WTC11 (cell line): ENCODE data around the gene PCDHGA9. TPM values are rescaled to one million over a fixed set of nuclear protein-coding genes. Genes with fewer than 3 reads are reported as not detected.

Experiments used
- ATAC-seq: fragments of 200-7000 bp; cut with Tn5 transposase; 2 replicates; pipeline ENCODE4 v1.10.0; 2021; ENCODE audit warnings: mild to moderate bottlenecking, moderate library complexity
- CTCF ChIA-PET: fragments of 300-600 bp; sonication (Branson Sonifier 250); formaldehyde crosslinking; loops from one replicate; lab custom pipeline; 2021; ENCODE audit warnings: antibody characterized with exemption; lab: Charles Lee
- POLR2A ChIA-PET: fragments of 350-600 bp; sonication (Branson Sonifier 250); formaldehyde crosslinking; loops from one replicate; lab custom pipeline; 2021; ENCODE audit warnings: antibody characterized with exemption; lab: Charles Lee
- DNase-seq: peaks from one replicate; pipeline ENCODE4 v3.0.0; 2021; ENCODE audit warnings: low spot score
- H3K27ac Mint-ChIP-seq: 2 replicates; pipeline ENCODE4 v1.8.0; 2021; ENCODE audit warnings: mixed read lengths
- H3K27me3 Mint-ChIP-seq: 2 replicates; pipeline ENCODE4 v1.8.0; 2021; ENCODE audit warnings: low read depth, mild to moderate bottlenecking, moderate library complexity, mixed read lengths
- H3K36me3 Mint-ChIP-seq: 2 replicates; pipeline ENCODE4 v1.8.0; 2021; ENCODE audit warnings: mixed read lengths
- H3K4me1 Mint-ChIP-seq: 2 replicates; pipeline ENCODE4 v1.8.0; 2022; ENCODE audit warnings: mixed read lengths
- H3K4me3 Mint-ChIP-seq: 2 replicates; pipeline ENCODE4 v1.8.0; 2021; ENCODE audit warnings: mild to moderate bottlenecking, moderate library complexity, mixed read lengths
- H3K9me3 Mint-ChIP-seq: 2 replicates; pipeline ENCODE4 v1.8.0; 2021; ENCODE audit warnings: mixed read lengths
- CBFB ChIP-seq: sonication (generic); formaldehyde crosslinking; IDR thresholded peaks from 2 replicates; pipeline ENCODE4 v1.8.1; 2022; ENCODE audit warnings: mild to moderate bottlenecking, low read depth, missing genetic modification reagents
- CDX4 ChIP-seq: fragments of 250-450 bp; sonication (Bioruptor Pico); IDR thresholded peaks from 2 replicates; pipeline ENCODE4 v1.9.0; 2021; ENCODE audit warnings: moderate library complexity, mild to moderate bottlenecking, inconsistent platforms, borderline replicate concordance
- CREB1 ChIP-seq: sonication (generic); formaldehyde crosslinking; IDR thresholded peaks from 2 replicates; pipeline ENCODE4 v1.8.0; 2023; ENCODE audit warnings: mild to moderate bottlenecking, missing genetic modification reagents
- CREM ChIP-seq: sonication (generic); formaldehyde crosslinking; IDR thresholded peaks from 2 replicates; pipeline ENCODE4 v1.8.1; 2022; ENCODE audit warnings: mild to moderate bottlenecking, missing genetic modification reagents, moderate library complexity
- ELF4 ChIP-seq: sonication (generic); formaldehyde crosslinking; IDR thresholded peaks from 2 replicates; pipeline ENCODE4 v1.8.1; 2022; ENCODE audit warnings: low read depth, mild to moderate bottlenecking, moderate library complexity, missing genetic modification reagents
- ETV6 ChIP-seq: sonication (generic); formaldehyde crosslinking; IDR thresholded peaks from 2 replicates; pipeline ENCODE4 v1.8.1; 2022; ENCODE audit warnings: mild to moderate bottlenecking, missing genetic modification reagents
- FOXP1 ChIP-seq: sonication (generic); formaldehyde crosslinking; IDR thresholded peaks from 2 replicates; pipeline ENCODE4 v1.8.0; 2022; ENCODE audit warnings: missing genetic modification reagents, mild to moderate bottlenecking, moderate library complexity, borderline replicate concordance
- GTF2I ChIP-seq: fragments of 250-450 bp; sonication (Bioruptor Pico); conservative IDR thresholded peaks from 2 replicates; pipeline ENCODE4 v1.4.0; 2021; ENCODE audit warnings: mild to moderate bottlenecking
- IRF2 ChIP-seq: sonication (generic); formaldehyde crosslinking; IDR thresholded peaks from 2 replicates; pipeline ENCODE4 v1.8.0; 2022; ENCODE audit warnings: low read depth, missing genetic modification reagents, borderline replicate concordance
- JAZF1 ChIP-seq: fragments of 250-450 bp; sonication (Bioruptor Pico); IDR thresholded peaks from 2 replicates; pipeline ENCODE4 v1.9.0; 2021; ENCODE audit warnings: moderate library complexity, mild to moderate bottlenecking, inconsistent platforms
- KAT7 ChIP-seq: sonication (generic); formaldehyde crosslinking; IDR thresholded peaks from 2 replicates; pipeline ENCODE4 v1.8.1; 2023; ENCODE audit warnings: missing genetic modification reagents, mild to moderate bottlenecking, borderline replicate concordance
- MXD4 ChIP-seq: fragments of 250-450 bp; sonication (Bioruptor Pico); IDR thresholded peaks from 2 replicates; pipeline ENCODE4 v1.8.0; 2021; ENCODE audit warnings: mild to moderate bottlenecking, moderate library complexity, borderline replicate concordance
- MYBL2 ChIP-seq: sonication (generic); formaldehyde crosslinking; IDR thresholded peaks from 2 replicates; pipeline ENCODE4 v1.8.1; 2023; ENCODE audit warnings: mild to moderate bottlenecking, moderate library complexity, missing genetic modification reagents
- NFATC4 ChIP-seq: fragments of 250-450 bp; sonication (Bioruptor Pico); IDR thresholded peaks from 2 replicates; pipeline ENCODE4 v1.9.0; 2021; ENCODE audit warnings: mild to moderate bottlenecking
- NFE2L1 ChIP-seq: sonication (generic); formaldehyde crosslinking; IDR thresholded peaks from 2 replicates; pipeline ENCODE4 v1.8.1; 2023; ENCODE audit warnings: missing genetic modification reagents
- PRDM15 ChIP-seq: sonication (generic); formaldehyde crosslinking; IDR thresholded peaks from 2 replicates; pipeline ENCODE4 v1.8.0; 2022; ENCODE audit warnings: missing genetic modification reagents
- RELA ChIP-seq: sonication (generic); formaldehyde crosslinking; IDR thresholded peaks from 2 replicates; pipeline ENCODE4 v1.8.1; 2022; ENCODE audit warnings: missing genetic modification reagents, mild to moderate bottlenecking, borderline replicate concordance
- ZNF121 ChIP-seq: sonication (generic); formaldehyde crosslinking; IDR thresholded peaks from 2 replicates; pipeline ENCODE4 v1.8.0; 2023; ENCODE audit warnings: missing genetic modification reagents
- ZNF219 ChIP-seq: sonication (generic); formaldehyde crosslinking; IDR thresholded peaks from 2 replicates; pipeline ENCODE4 v1.8.0; 2023; ENCODE audit warnings: missing genetic modification reagents, mild to moderate bottlenecking, borderline replicate concordance
- ZNF281 ChIP-seq: sonication (generic); formaldehyde crosslinking; IDR thresholded peaks from 2 replicates; pipeline ENCODE4 v1.8.0; 2023; ENCODE audit warnings: mild to moderate bottlenecking, missing genetic modification reagents
- ZNF423 ChIP-seq: fragments of 250-450 bp; sonication (Bioruptor Pico); IDR thresholded peaks from 2 replicates; pipeline ENCODE4 v2.1.2; 2022; ENCODE audit warnings: mild to moderate bottlenecking, moderate library complexity
- total RNA-seq: library from RNA; stranded (reverse); gene quantifications from 3 replicates; pipeline ENCODE4 v1.2.3, GENCODE V29; 2021

The PCDHGA9 gene
- total RNA-seq, 1 experiment from 2014 or later: 2.9 TPM

GRCh38 chr5:141369994-141370848 is 32.4 kb upstream of the PCDHGA9 start, which contains the start of gene PCDHGB3:
TSS of gene PCDHGB3 (plus strand) at chr5:141370242. CDS start at chr5:141370395, 153 bp downstream.
- ATAC-seq (peak; percentile 95), DNase-seq (peak; percentile 56)
- H3K4me3 Mint-ChIP-seq: peak within 1 kb of the TSS; percentile 61
- H3K9me3 Mint-ChIP-seq: peaks cover 55% of the 10 kb centered on the region
- ChIA-PET POLR2A (interaction anchor here (0.6 kb wide), 1 partner anchor 248 kb away, joined by 3 read pairs; the partner anchor contains the start of gene DIAPH1), CTCF (interaction anchor here (0.6 to 3.5 kb wide), 51 partner anchors 8 to 267 kb away, joined by 3 to 37 read pairs (median 6); partner anchors contain the start of genes DIAPH1, PCDHB10, PCDHB11 and PCDHB13)
- peaks cover 8% of the 10 kb centered on the region for H3K27me3 Mint-ChIP-seq
- TF ChIP-seq MYBL2 (CRISPR knock-in tag) (no peak), NFE2L1 (no peak), KAT7 (no peak), NFATC4 (CRISPR knock-in tag) (no peak), MXD4 (CRISPR knock-in tag) (no peak), CREM (CRISPR knock-in tag) (no peak), ZNF281 (CRISPR knock-in tag) (no peak), IRF2 (CRISPR knock-in tag) (no peak), ZNF423 (CRISPR knock-in tag) (no peak), ETV6 (CRISPR knock-in tag) (no peak), RELA (CRISPR knock-in tag) (no peak), ELF4 (no peak), GTF2I (CRISPR knock-in tag) (no peak), CREB1 (CRISPR knock-in tag) (no peak), PRDM15 (CRISPR knock-in tag) (no peak), CDX4 (no peak)
- peaks cover 5% of the 10 kb centered on the region for H3K4me1 Mint-ChIP-seq
- H3K27ac Mint-ChIP-seq: peak within 1 kb of the TSS; percentile 91
- peaks cover 61% of the 10 kb centered on the region for H3K36me3 Mint-ChIP-seq

GRCh38 chr5:141371572-141372475 is 30.8 kb upstream of the PCDHGA9 start:
- CTCF ChIA-PET: interaction anchor here (1.0 to 3.5 kb wide), 10 partner anchors 16 to 192 kb away, joined by 3 to 37 read pairs (median 8); partner anchors contain the start of genes PCDHB14, PCDHB16, PCDHGA10 and PCDHGA2
- H3K27ac Mint-ChIP-seq: no peak overlapping the region
- peaks cover 5% of the 10 kb centered on the region for H3K4me1 Mint-ChIP-seq
- peaks cover 55% of the 10 kb centered on the region for H3K9me3 Mint-ChIP-seq
- peaks cover 9% of the 10 kb centered on the region for H3K27me3 Mint-ChIP-seq
- DNase-seq (no peak), ATAC-seq (no peak)
- no peak overlapping the region for H3K4me3 Mint-ChIP-seq
- TF ChIP-seq CBFB (CRISPR knock-in tag) (no peak), JAZF1 (no peak), IRF2 (CRISPR knock-in tag) (no peak), GTF2I (CRISPR knock-in tag) (no peak), FOXP1 (CRISPR knock-in tag) (no peak), ZNF219 (no peak), ZNF423 (CRISPR knock-in tag) (no peak), ZNF121 (CRISPR knock-in tag) (no peak), ELF4 (no peak)
- TF ChIP-seq, all 79 proteins: peak for 0
- POLR2A ChIA-PET: no interaction called here
- H3K36me3 Mint-ChIP-seq: peaks cover 56% of the 10 kb centered on the region
